ENCODE results near the gene ATXN7. TPM values are rescaled to one million over a fixed set of nuclear protein-coding genes. Genes with fewer than 3 reads are reported as not detected.

ATXN7 gene
- total and polyA plus RNA-seq, 2 of the 13 experiments (the other 11 are each of a cell fraction or from before 2014, with no cell fraction given) = 13.8 to 20.0 TPM

DNA sequence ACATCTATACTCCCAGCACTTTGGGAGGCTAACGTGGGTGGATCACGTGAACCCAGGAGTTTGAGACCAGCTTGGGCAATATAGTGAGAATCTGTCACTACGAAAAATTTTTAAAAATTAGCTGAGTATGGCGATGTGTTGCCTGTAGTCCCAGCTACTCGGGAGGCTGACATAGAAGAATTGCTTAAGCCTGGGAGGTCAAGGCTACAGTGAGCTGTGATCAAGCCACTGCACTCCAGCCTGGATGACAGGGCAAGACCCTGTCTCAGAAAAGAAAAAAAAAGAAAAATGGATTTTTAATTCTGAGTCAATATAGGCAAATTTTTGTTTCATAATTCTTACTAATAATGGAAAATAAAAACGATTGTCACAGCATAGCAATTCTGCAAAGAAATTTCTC, 31.3 kb upstream of the ATXN7 start:
- in situ Hi-C loops (cut with HindIII; ENCODE audit: extremely low pct_ligation_motif_present, low pct_unique_long_range_greater_than_20kb) = no loop called here
- no peak overlapping the region for H3K4me3 ChIP-seq (replicated peaks in 1 of 3; ENCODE audit: insufficient read depth in 1 of 3, low read depth in 2 of 3, low read length in 3 of 3)
- no peaks in the 10 kb centered on the region for H3K9me3 ChIP-seq (ENCODE audit: low read length)
- intact Hi-C loops (cut with micrococcal nuclease; ENCODE audit: unreplicated experiment) = no loop called here
- ChIA-PET CTCF (ENCODE audit: low intra/inter-chr PET ratio, low total read pairs) (no interaction called here), POLR2A (no interaction called here)
- no peaks in the 10 kb centered on the region for H4K20me1 ChIP-seq (ENCODE audit: insufficient read depth, low read length)
- BruUV-seq (replicated peaks) = no TSS peak
- no peaks in the 10 kb centered on the region for H3K4me1 ChIP-seq (ENCODE audit: insufficient read depth, low read length)
- DNase-seq (ENCODE audit: low spot score) (no peak), ATAC-seq (no peak), FAIRE-seq (no peak)
- no peaks in the 10 kb centered on the region for H3K79me2 ChIP-seq (ENCODE audit: insufficient read depth, low read length)
- H3K4me2 ChIP-seq (ENCODE audit: low read depth, low read length) = no peak overlapping the region
- TF ChIP-seq FOXJ3 (CRISPR knock-in tag; IDR thresholded peaks at IDR 0.05; ENCODE audit: borderline replicate concordance) = no peak
- TF ChIP-seq NAIF1 (CRISPR knock-in tag; IDR thresholded peaks at IDR 0.05; ENCODE audit: borderline replicate concordance) = no peak
- TF ChIP-seq ETV6 (CRISPR knock-in tag; conservative IDR thresholded peaks at IDR 0.05) = no peak
- no peak for TF ChIP-seq ZNF160 (CRISPR knock-in tag; IDR thresholded peaks at IDR 0.05)
- TF ChIP-seq YEATS2 (CRISPR knock-in tag; IDR thresholded peaks at IDR 0.05; ENCODE audit: borderline replicate concordance) = no peak
- no peak for TF ChIP-seq SIN3B (IDR thresholded peaks at IDR 0.05; ENCODE audit: low read length)
- no peak for TF ChIP-seq ZNF484 (CRISPR knock-in tag; IDR thresholded peaks at IDR 0.05; ENCODE audit: borderline replicate concordance, low read depth)
- TF ChIP-seq ZNF468 (CRISPR knock-in tag; IDR thresholded peaks at IDR 0.05) = no peak
- TF ChIP-seq TOE1 (CRISPR knock-in tag; IDR thresholded peaks at IDR 0.05) = no peak
- TF ChIP-seq NFATC3 (CRISPR knock-in tag; IDR thresholded peaks at IDR 0.05) = no peak
- no peak for TF ChIP-seq ZNF558 (CRISPR knock-in tag; IDR thresholded peaks at IDR 0.05; ENCODE audit: borderline replicate concordance)
- no peak for TF ChIP-seq LRRFIP1 (CRISPR knock-in tag; conservative IDR thresholded peaks at IDR 0.05)
- TF ChIP-seq, protein P1, sequence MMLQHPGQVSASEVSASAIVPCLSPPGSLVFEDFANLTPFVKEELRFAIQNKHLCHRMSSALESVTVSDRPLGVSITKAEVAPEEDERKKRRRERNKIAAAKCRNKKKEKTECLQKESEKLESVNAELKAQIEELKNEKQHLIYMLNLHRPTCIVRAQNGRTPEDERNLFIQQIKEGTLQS (CRISPR knock-in tag; IDR thresholded peaks at IDR 0.05) = no peak
- TF ChIP-seq ZNF30 (CRISPR knock-in tag; IDR thresholded peaks at IDR 0.05) = no peak
- TF ChIP-seq EHMT2 (IDR thresholded peaks at IDR 0.05; ENCODE audit: borderline replicate concordance, low read depth, low read length) = no peak
- no peak for TF ChIP-seq ZNF367 (CRISPR knock-in tag; IDR thresholded peaks at IDR 0.05; ENCODE audit: borderline replicate concordance)
- no peak for TF ChIP-seq ZNF839 (CRISPR knock-in tag; IDR thresholded peaks at IDR 0.05; ENCODE audit: borderline replicate concordance)
- no peaks in the 10 kb centered on the region for H3K27me3 ChIP-seq (ENCODE audit: control insufficient read depth in 1 of 2, insufficient read depth in 2 of 2, low read length in 2 of 2)
- H3K27ac ChIP-seq (ENCODE audit: extremely low read length, insufficient read depth, low read length) = no peak overlapping the region
- H3K9ac ChIP-seq (ENCODE audit: insufficient read depth, low read depth, low read length) = no peak overlapping the region
- H3K36me3 ChIP-seq (replicated peaks in 1 of 2; ENCODE audit: control insufficient read depth in 1 of 2, insufficient read depth in 2 of 2, low read length in 2 of 2) = peaks cover 2 to 15% of the 10 kb centered on the region in 2 experiments; a peak in 3 of 5 replicates
- 84% methylated on average over 6 of the region's 6 CpGs for WGBS (ENCODE audit: low lambda C conversion rate)
- H2AFZ ChIP-seq (ENCODE audit: low read length) = no peak overlapping the region

All from HepG2 (cell line).